Activated naive CD4-positive, alpha-beta T cell (primary cell): ENCODE data around the gene FARP2.
A peak's percentile ranks its signal among the peaks of the same experiment; 100 is the strongest.
"Not testable (repeated sequence)": the region's sequence is repeated elsewhere in the genome, so short reads cannot be mapped to it uniquely, and the experiment has no call there.

Experiments
- DNase-seq, 4 experiments: peaks; one replicate each; lab custom pipeline; 2025; lab: John Stamatoyannopoulos, UW

FARP2 gene

DNA sequence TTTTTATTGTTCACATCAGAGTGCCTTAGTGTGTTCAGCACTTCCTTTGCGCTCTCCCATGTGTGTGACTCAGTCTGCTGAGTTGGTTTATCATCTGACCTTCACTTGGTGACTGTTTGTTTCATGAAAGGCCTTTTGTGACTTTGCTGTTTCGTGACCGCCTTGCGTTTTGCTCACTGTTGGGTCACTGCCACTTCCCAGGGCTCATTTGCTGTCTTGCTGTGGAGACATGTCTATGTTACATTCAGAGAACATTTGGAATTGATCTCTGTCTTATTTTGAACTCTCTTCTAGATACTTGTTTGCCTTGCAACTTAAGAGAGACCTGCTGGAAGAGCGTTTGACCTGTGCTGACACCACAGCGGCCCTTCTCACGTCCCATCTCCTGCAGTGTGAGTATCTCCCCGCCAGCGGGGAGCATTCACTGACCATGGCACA is 54.7 kb downstream of the FARP2 start:
- no peak for DNase-seq

DNA sequence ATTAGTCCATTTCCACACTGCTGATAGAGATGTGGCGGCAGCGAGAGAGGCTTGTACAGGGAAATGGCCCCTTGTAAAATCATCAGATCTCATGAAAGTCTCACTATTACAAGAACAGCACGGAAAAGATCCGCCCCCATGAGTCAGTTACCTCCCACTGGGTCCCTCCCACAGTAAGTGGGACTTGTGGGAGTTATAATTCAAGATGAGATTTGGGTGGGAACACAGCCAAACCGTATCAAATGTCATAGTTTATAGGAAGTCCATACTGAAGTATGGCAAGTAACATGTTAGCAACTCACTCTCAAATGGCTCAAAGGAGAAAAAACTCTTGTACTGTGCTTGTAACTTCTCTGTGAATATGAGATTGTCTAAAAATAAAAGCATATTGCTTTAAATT is 56.1 kb downstream of the FARP2 start:
- no peak for DNase-seq

DNA sequence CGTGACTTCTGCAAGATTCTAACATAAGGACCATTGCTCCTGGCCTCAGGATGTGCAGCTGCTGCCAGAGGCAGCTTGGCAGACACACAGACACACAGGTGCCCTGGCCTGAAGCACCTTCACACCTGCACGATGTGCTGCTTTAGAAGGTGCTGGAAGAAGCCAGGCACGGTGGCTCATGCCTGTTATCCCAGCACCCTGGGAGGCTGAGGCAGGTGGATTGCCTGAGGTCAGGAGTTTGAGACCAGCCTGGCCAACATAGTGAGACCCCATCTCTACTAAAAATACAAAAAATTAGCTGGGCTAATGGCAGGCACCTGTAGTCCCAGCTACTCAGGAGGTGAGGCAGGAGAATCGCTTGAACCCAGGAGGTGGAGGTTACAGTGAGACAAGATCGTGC is 57.4 kb downstream of the FARP2 start:
- not testable (repeated sequence) for DNase-seq

DNA sequence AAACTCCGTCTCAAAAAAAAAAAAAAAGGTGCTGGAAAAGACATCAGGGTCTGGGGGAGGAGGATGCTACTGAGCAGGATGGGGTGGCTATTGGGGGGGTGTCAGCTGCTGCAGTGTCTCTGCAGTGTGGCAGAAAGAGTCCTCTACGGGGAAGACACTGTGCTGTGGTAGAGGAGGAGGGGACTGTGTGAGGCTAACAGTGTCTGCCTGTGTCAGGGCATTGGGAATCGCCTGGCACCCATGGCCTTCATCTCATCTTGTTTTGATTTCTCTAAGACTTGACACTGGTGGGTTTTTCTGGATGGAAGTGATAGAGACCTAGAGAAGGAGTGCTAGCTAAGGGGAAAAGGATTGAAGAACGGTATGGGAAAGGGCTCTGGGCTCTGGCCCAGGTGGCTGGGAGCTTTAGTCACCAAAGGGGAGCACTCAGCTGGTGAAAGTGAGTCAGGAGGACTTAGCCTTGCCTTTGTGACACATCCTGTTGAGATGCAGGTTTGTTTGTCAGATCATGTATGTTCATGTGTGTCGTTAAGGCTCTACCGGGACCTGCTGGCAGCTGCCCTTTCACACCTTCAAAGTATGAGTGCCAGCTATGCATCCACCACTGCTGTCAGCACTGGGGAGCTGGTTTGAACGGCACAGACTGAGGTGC is 58.0 kb downstream of the FARP2 start:
- DNase-seq = no peak

DNA sequence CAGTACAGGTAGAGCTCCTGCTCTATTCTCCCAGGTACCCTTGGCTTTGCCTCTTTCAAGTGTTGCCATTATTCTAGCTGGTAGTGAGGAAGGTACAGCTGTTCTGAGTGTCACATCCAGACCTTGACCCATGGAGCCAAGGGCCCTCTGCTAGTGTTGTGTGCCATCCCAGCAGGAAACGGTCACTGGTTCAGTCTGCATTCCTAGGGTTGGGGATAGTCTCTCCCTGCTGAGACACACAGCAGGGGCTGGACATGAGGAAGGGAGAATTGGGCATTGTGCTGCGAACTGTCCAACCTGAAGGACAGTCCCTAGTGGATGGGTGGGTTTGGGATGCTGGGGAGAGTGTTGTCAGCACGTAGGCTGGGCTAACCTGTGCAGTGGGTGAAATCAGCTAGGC is 59.1 kb downstream of the FARP2 start:
- DNase-seq = no peak

DNA sequence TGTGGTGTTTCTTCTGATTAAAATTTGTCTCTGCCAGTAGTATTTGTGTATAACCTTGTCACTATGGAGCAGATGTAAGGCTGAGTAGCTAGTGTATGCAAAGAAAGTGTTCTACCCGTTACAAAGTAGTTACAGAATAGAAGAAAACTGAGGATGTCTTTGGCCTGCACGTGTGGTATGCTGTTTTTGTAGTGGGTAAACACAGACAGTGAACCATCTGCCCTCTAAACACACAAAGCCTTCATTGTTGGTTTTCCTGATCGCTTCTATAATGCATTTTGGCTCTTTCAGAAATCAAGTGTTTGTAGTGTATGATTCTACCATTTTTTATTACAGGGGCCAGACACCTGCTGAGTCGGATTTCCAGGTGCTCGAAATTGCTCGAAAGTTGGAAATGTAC is 61.5 kb downstream of the FARP2 start:
- no peak for DNase-seq

DNA sequence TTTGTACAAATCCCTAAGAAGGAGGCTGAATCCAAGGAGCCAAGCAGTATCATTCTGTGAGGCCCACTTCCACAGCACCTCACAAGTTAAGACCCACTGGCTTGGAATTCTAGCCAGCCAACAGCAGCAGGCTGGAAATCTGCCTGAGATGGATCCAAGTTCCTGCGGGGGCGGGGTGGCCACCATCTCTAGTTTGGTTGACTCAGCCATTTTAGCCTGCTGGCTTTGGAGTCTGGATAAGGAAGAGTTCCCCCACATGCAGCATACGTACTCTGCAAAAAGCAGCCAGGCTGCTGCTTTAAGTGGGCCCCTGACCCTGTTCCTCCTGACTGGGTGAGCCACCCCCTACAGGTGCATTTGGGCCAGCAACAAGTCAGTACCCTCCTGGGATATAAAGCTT is 65.2 kb downstream of the FARP2 start:
- no peak for DNase-seq

DNA sequence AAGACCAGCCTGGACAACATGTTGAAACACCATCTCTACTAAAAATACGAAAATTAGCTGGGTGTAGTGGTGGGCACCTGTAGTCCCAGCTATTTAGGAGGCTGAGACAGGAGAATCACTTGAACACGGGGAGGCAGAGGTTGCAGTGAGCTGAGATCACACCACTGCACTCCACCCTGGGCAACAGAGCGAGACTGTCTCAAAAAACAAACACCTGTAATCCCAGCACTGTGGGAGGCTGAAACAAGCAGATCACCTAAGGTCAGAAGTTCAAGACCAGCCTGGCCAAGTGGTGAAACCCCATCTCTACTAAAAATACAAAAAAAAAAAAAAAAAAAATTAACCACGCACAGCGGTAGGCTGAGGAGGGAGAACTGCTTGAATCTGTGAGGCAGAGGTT is 65.9 kb downstream of the FARP2 start:
- not testable (repeated sequence) for DNase-seq

DNA sequence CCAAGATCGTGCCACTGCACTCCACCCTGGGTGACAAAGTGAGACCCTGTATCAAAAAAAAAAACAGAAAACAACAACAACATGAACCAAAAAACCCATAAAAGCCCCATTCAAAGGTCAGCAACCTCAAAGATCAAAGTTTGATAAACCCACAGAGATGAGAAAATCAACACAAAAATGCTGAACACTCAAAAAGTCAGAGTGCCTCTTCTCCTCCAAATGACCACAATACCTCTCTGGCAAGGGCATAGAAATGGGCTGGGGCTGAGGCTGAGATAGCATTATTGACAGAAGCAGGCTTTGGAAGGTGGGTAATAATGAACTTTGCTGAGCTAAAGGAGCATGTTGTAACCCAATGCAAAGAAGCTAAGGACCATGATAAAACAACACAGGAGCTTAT is 66.3 kb downstream of the FARP2 start:
- no peak for DNase-seq

DNA sequence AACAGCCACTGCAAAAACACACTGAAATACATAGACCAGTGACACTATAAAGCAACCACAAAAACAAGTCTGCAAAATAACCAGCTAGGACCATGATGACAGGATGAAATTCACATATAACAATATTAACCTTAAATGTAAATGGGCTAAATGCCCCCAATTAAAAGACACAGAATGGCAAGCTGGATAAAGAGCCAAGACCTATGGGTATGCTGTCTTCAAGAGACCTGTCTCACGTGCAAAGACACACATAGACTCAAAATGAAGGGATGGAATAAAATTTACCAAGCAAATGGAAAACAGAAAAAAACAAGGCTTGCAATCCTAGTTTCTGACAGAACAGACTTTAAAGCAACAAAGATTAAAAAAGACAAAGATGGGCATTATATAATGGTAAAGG is 67.4 kb downstream of the FARP2 start:
- DNase-seq = not testable (repeated sequence)

DNA sequence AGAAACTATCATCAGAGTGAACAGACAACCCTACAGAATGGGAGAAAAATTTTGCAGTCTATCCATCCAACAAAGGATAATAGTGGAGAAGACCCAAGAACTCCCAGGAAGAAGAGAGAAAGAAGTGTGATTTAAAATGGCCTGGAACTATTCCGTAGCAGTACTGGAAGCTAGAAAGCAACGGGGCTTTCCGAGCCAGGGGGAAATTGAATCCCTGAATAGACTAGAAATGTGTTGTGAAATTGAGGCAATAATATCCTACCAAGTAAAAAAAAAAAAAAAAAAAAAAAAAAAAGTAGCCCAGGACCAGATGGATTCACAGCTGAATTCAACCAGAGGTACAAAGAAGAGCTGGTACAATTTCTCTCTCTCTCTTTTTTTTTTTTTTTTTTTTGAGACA is 69.3 kb downstream of the FARP2 start:
- DNase-seq = no peak

DNA sequence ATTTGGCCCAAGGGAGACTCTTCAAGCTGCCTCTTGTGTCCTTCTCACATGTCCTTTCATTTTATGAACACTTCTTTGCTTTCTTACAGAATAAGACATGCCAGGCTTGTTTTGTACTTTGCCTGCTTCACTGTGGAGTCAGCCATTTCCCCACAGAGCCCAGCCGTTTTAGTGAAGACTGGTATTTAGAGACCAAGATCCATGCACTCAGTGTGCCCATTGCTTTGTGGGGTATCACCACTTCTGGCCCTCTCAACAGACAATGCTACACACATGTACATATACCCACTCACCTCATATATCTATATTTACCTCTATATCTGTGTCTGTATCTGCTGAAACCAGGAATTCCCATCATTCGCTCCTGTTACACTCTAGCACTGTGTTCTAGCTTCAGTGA is 74.1 kb downstream of the FARP2 start:
- DNase-seq = no peak

DNA sequence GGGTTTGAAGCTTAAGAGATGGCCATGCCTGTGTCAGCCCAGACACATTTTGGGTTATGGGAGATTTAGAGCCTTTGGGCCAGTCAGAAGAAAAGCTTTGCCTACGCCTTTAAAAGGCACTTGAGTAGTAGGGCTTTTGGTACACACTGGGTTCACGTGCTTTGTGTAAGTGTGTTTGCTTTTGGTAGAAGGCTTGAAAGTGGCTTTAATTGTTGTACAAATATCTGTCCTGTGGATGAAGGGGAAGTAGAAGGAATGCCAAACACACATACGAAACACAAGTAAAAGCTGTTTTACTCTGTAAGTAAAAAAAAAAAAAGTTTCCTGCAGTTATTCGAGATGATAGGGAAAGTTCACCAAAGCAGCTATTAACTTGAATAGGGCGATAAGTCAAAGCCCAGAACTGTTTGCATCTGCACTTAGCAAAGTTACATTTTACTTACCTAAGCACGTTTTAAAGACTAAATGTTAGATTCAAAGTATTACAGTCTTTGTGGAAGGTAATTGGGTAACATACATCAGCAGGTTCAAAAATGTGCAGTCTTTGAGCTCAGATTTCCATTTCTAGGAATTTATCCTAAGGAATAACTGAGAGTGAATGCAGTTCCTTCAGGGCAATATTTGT is 76.9 kb downstream of the FARP2 start:
- no peak for DNase-seq

DNA sequence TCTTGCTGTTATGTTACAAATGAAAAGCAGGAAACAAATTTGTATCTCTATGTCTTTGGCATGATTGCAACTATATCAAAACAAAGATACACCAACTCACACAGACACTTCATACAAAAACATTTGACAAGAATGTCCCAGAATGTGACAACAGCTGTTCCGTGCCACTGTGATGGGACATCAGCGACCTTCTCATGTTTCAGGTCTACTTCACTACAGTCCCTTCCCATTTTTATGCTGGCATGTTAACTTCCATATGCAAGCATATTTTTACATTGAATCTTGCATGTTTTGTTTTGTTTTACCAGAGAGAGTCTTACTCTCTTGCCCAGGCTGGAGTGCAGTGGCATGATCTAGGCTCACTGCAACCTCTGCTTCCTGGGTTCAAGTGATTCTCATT is 81.1 kb downstream of the FARP2 start:
- no peak for DNase-seq

DNA sequence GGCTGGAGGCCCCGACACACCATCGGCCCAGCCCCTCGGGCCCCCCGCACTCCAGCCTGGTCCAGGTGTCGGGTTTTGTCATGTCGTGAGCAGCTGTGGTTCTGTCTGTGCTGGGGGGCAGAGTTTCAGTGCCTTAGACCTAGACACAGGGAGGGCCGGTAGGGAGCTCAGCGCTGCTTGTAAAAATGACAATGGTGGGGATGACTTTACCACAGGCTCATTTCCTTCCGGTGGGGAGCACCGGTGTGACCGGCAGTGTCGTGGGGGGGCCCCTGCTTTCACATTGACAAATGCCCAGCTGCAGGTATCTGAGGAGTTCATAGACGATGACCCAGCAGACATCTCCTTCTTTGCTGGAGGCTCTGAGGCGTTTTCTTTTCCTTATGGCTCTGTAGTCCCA is 85.4 kb downstream of the FARP2 start:
- DNase-seq = no peak

DNA sequence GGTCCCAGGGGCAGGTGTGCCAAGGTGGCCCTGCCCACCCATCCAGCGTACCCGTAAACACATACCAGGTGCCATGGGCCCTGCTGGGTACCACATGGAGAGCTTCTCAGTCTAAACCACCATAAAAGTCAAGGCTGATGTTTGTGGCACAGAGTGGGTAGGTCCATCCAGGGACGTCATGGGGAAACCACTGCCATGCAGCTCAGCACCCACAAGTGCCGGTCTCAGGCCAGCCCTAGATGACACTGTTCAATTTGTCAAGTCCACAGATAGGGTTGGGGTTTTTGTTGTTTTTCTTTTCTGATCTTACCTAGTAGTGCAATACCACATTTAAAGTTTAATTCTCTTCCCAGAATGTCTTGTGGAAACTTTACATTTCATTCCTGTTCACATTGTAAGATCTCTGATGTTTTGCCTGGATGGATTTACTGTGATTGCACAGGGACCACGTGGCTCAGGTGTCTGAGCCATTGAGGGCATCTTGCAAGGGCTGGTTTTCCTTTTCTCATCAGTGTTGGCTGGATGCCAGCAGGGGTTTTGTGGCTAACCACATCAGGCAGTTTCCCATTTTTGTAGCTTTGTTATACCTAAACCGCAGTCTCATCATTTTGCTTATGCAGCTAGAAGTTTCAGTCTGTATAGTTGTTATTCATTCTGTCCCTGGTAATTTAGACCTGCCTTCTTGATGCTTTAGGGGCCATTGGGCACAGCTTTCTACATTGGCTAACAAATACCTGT is 87.6 kb downstream of the FARP2 start:
- DNase-seq = peak; percentile 62 to 86 (median 80)

DNA sequence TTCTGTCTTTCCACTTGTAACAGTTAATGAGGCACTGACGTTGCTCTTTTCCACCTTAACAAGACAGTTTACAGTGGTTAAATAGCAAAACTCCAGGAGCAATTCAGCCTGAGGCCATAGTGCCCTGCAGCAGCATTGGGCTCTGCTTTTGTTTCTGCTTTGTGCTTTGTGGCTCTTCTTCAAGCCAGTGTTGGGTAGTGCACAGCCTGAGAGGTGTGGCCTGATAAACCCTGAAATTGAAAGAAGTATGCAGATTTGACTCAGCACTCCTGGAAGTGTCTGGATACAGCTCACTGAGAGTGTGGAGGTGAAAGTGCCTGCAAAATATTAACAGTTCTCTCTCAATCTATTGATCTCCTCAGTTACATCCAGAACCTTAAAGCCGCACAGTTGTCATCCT is 89.3 kb downstream of the FARP2 start:
- no peak for DNase-seq

DNA sequence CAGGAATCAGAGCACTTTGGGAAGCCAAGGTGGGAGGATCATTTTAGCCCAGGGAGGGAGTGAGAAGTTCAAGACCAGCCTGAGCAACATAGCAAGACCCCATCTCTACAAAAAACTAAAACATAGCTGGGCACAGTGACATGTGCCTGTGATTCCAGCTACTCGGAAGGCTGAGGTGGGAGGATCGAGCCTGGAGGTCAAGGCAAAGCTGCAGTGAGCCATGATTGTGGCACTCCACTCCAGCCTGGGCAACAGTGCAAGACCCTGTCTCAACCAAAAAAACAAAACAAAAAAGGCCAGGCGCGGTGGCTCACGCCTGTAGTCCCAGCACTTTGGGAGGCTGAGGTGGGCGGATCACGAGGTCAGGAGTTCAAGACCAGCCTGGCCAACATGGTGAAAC is 94.0 kb downstream of the FARP2 start:
- not testable (repeated sequence) for DNase-seq

DNA sequence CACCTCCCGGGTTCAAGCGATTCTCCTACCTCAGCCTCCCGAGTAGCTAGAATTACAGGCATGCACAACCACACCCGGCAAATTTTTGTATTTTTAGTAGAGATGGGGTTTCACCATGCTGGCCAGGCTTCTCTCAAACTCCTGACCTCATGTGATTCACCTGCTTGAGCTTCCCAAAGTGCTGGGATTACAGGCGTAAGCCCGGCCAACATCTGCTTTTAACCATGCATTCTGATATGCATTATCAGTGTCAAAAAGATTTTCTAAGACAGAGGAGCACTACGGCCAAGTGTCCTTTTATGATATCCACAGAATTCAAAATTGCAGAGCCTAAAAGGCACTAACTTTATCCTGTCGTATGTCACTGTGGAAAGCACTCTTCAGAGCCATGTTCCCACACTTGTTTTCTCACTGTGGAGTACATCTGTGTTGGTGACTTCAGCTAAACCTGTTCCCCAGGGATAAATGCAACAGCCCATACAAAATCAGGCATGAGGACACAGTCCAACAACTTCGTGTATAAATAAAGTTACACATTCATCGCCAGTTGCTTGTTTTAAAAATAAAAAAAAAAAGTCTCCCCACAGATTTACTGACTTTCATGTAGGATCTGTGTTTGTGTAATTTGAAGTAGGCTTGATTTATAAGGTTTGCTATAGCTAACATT is 95.9 kb downstream of the FARP2 start:
- no peak for DNase-seq

DNA sequence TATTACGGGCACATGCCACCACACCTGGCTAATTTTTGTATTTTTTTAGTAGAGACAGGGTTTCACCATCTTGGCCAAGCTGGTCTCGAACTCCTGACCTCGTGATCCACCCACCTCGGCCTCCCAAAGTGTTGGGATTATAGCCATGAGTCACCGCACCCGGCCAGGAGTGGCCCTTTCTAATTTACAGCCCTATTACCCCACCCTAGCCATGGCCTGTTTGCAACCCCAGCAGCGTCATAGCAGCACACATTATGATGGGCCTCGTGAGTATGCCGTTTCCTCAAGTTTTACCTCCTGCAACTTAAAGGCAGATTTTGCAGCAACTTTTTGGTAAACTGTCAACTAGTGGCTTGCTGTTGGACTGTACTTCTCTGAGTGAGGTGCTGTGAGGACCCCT is 97.8 kb downstream of the FARP2 start:
- DNase-seq = not testable (repeated sequence)

DNA sequence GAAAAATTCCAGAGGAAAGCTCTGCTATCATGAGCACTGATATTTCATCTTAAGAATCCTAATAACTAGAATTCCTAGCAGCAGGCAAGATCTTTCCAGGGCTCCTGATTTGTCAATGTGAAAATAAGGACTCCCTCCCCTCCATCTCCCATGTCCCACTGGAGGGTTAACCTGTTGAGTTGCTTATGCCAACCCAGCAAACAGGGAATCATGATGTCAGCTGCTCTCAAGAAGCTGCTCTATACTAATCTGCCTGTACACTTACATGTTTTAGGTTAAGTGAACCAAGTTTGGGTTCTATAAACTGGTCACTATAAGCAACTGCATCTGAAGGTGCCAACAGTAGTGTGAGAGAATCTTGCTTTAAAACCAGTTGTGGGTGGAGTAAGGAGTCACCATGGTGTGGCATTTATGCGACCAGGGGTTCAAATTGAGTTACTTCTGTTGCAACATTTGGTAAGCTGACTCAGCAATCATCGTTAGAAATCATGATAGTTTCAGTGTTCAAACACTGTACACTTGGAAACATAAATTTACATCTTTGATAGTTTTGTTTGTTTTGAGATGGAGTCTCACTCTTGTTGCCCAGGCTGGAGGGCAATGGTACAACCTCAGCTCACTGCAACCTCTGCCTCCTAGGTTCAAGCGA is 98.9 kb downstream of the FARP2 start:
- DNase-seq = no peak

DNA sequence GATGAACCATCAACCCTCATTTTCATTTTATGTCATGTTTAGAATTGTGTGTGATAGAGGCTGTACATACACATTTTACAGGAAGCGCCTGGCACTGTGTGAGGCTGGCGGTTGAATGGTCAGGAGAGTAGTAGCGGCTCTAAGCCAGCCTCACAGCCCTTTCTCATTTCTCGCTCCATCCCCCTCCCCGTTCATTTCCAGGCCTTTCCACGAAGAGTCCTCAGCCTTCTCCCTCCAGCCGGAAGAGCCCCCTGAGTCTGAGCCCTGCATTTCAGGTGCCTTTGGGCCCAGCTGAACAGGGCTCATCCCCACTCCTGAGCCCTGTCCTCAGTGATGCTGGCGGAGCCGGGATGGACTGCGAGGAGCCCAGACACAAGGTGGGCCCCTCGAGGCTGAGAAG is 100.5 kb downstream of the FARP2 start:
- DNase-seq = no peak
